Muscle of leg (tissue), 11 donors: ENCODE data around the gene SURF2. TPM values are rescaled to one million over a fixed set of nuclear protein-coding genes. Genes with fewer than 3 reads are reported as not detected.

Experiments
- DNase-seq: peaks from one replicate; pipeline ENCODE4 v3.0.0; 2013
- H3K27ac ChIP-seq: one replicate; pipeline ENCODE4 v1.5.1; 2013; ENCODE audit warnings: mild to moderate bottlenecking, low read length, control low read depth
- H3K27me3 ChIP-seq: one replicate; pipeline ENCODE4 v1.6.1; 2013; ENCODE audit warnings: low read length; ENCODE audit not compliant: control insufficient read depth, insufficient read depth
- H3K36me3 ChIP-seq: one replicate; pipeline ENCODE4 v1.6.1; 2013; ENCODE audit warnings: low read length; ENCODE audit not compliant: control insufficient read depth, insufficient read depth
- H3K4me1 ChIP-seq: one replicate; pipeline ENCODE4 v1.6.1; 2013; ENCODE audit warnings: low read length; ENCODE audit not compliant: control insufficient read depth, insufficient read depth
- H3K4me3 ChIP-seq: one replicate; pipeline ENCODE4 v1.5.1; 2013; ENCODE audit warnings: low read length, control low read depth
- H3K9me3 ChIP-seq: replicated peaks from 2 replicates; pipeline ENCODE4 v1.6.1; 2013; ENCODE audit warnings: low read depth, low read length; ENCODE audit not compliant: control insufficient read depth
- WGBS: methylation state at CpG from one replicate; pipeline ENCODE4 v1.1.5; 2013; ENCODE audit warnings: missing lambda C conversion rate; ENCODE audit not compliant: insufficient coverage; 5-methylcytosine and 5-hydroxymethylcytosine counted together
- polyA plus RNA-seq, 8 donors: library from polyadenylated mRNA; unstranded; fragments of 120-200 nt; gene quantifications; one replicate each; pipeline versions ENCODE4 v1.2.1 to v1.2.3, GENCODE V29; 2013; ENCODE audit warnings: inconsistent platforms in 1 of 8, low replicate concordance in 1 of 8; ENCODE audit not compliant: insufficient read length in 8 of 8, insufficient read depth in 1 of 8
- total RNA-seq: library from RNA; stranded (reverse); fragments of 120-200 nt; gene quantifications from one replicate; pipeline ENCODE4 v1.2.4, GENCODE V29; 2013

SURF2 gene
- total and polyA plus RNA-seq, 9 donors: 10.2 to 15.3 (median 13.0) TPM

GRCh38 chr9:133406480-133407307, 50.3 kb downstream of the SURF2 start:
- Histone ChIP-seq H3K36me3 (peaks cover 75% of the 10 kb centered on the region), H3K27me3 (no peaks in the 10 kb centered on the region), H3K4me3 (no peak overlapping the region), H3K27ac (peak overlapping the region; percentile 13), H3K4me1 (peaks cover 13% of the 10 kb centered on the region), H3K9me3 (no peaks in the 10 kb centered on the region)
- peak; percentile 67 for DNase-seq
- WGBS: 61% methylated on average over 7 of the region's 24 CpGs

DNA sequence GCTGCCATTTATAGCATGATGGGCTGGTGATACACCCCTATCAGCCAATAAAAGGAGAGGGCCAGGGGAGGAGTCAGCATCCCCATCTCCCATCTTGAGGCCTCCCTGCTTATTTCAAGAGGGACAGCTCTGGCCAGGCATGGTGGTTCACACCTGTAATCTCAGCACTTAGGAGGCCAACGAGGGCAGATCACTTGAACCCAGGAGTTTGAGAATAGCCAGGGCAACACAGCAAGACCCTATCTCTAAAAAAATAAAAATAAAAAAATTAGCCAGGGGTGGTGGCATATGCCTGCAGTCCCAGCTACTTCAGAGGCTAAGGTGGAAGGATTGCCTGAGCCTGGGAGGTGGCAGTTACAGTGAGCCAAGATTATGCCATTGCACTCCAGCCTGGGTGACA, 51.7 kb downstream of the SURF2 start:
- no peak overlapping the region for H3K4me3 ChIP-seq
- H3K27ac ChIP-seq: no peak overlapping the region
- peaks cover 79% of the 10 kb centered on the region for H3K36me3 ChIP-seq
- no peaks in the 10 kb centered on the region for H3K9me3 ChIP-seq
- peaks cover 13% of the 10 kb centered on the region for H3K4me1 ChIP-seq
- H3K27me3 ChIP-seq: no peaks in the 10 kb centered on the region
- no peak for DNase-seq
- no CpG with 5 or more reads among the region's 1 CpG for whole genome bisulfite sequencing

Other genes with a start within 250 kb of the SURF2 start
- 50.5 TPM for gene RALGDS, start 235.3 kb upstream of the SURF2 start, total RNA-seq
- gene RALGDS, start 235.3 kb upstream of the SURF2 start, polyA plus RNA-seq: 10 to 100 TPM; 42.5 to 53.2 (median 47.9) TPM
- 4.6 TPM for gene GBGT1, start 192.6 kb upstream of the SURF2 start, total RNA-seq
- 1 to 10 TPM; 3.2 to 5.7 (median 4.5) TPM for gene GBGT1, start 192.6 kb upstream of the SURF2 start, polyA plus RNA-seq
- not detected for gene OBP2B, start 147.3 kb upstream of the SURF2 start, total RNA-seq
- gene OBP2B, start 147.3 kb upstream of the SURF2 start, polyA plus RNA-seq: not detected
- gene ABO, start 81.3 kb upstream of the SURF2 start, total RNA-seq: 0.13 TPM
- 1 to 10 TPM in 7 of 8 donors, under 1 TPM in 1; 0.70 to 8.1 (median 2.9) TPM for gene ABO, start 81.3 kb upstream of the SURF2 start, polyA plus RNA-seq
- 14.2 TPM for gene SURF6, start 20.4 kb upstream of the SURF2 start, total RNA-seq
- gene SURF6, start 20.4 kb upstream of the SURF2 start, polyA plus RNA-seq: 10 to 100 TPM; 22.5 to 25.6 (median 23.5) TPM
- 22.7 TPM for gene MED22, start 8.4 kb upstream of the SURF2 start, total RNA-seq
- gene MED22, start 8.4 kb upstream of the SURF2 start, polyA plus RNA-seq: 10 to 100 TPM; 24.2 to 29.0 (median 26.7) TPM
- gene RPL7A, start 8.3 kb upstream of the SURF2 start, total RNA-seq: 2,809 TPM
- 1,000 to 10,000 TPM; 2,283 to 2,995 (median 2,672) TPM for gene RPL7A, start 8.3 kb upstream of the SURF2 start, polyA plus RNA-seq
- gene SURF1, start 63 bp upstream of the SURF2 start, total RNA-seq: 19.3 TPM
- gene SURF1, start 63 bp upstream of the SURF2 start, polyA plus RNA-seq: 10 to 100 TPM; 22.1 to 36.5 (median 27.9) TPM
- 105 TPM for gene SURF4, start 19.5 kb downstream of the SURF2 start, total RNA-seq
- 100 to 1,000 TPM in 6 of 8 donors, 10 to 100 TPM in 2; 92.3 to 143 (median 107) TPM for gene SURF4, start 19.5 kb downstream of the SURF2 start, polyA plus RNA-seq
- 1.4 TPM for gene STKLD1, start 19.8 kb downstream of the SURF2 start, total RNA-seq
- 1 to 10 TPM; 1.1 to 2.3 (median 1.8) TPM for gene STKLD1, start 19.8 kb downstream of the SURF2 start, polyA plus RNA-seq
- 26.2 TPM for gene REXO4, start 61.5 kb downstream of the SURF2 start, total RNA-seq
- gene REXO4, start 61.5 kb downstream of the SURF2 start, polyA plus RNA-seq: 10 to 100 TPM; 31.5 to 39.4 (median 37.6) TPM
- 3.4 TPM for gene ADAMTS13, start 65.8 kb downstream of the SURF2 start, total RNA-seq
- 10 to 100 TPM in 2 of 8 donors, 1 to 10 TPM in 6; 5.5 to 10.5 (median 8.6) TPM for gene ADAMTS13, start 65.8 kb downstream of the SURF2 start, polyA plus RNA-seq
- 11.1 TPM for gene CACFD1, start 103.4 kb downstream of the SURF2 start, total RNA-seq
- gene CACFD1, start 103.4 kb downstream of the SURF2 start, polyA plus RNA-seq: 10 to 100 TPM; 14.8 to 21.5 (median 16.4) TPM
- gene SLC2A6, start 122.5 kb downstream of the SURF2 start, total RNA-seq: 0.44 TPM
- gene SLC2A6, start 122.5 kb downstream of the SURF2 start, polyA plus RNA-seq: 1 to 10 TPM in 7 of 8 donors, under 1 TPM in 1; 0.91 to 2.1 (median 1.4) TPM
- gene MYMK, start 168.4 kb downstream of the SURF2 start, total RNA-seq: 23.0 TPM
- gene MYMK, start 168.4 kb downstream of the SURF2 start, polyA plus RNA-seq: 10 to 100 TPM; 48.6 to 93.0 (median 73.3) TPM
- gene ADAMTSL2, start 178.2 kb downstream of the SURF2 start, total RNA-seq: 4.7 TPM
- 1 to 10 TPM; 2.3 to 5.5 (median 4.6) TPM for gene ADAMTSL2, start 178.2 kb downstream of the SURF2 start, polyA plus RNA-seq